Head of caudate nucleus (tissue), 42 donors: Measurements from ENCODE around the gene LRRN1.
"Not testable (repeated sequence)": the region's sequence is repeated elsewhere in the genome, so short reads cannot be mapped to it uniquely, and the experiment has no call there.

Source experiments
- DNase-seq, 42 donors: peaks; one replicate each; pipeline versions ENCODE4 v3.0.0 to v3.0.0-alpha.2; 2020 to 2021; ENCODE audit warnings: mixed read lengths in 7 of 42
- intact Hi-C: fragments of 100-400 bp; cut with DNase I; formaldehyde crosslinking; loops from one replicate; pipeline ENCODE4 v1.15.0; 2022

Gene LRRN1

GRCh38 chr3:3804560-3804959, 5.3 kb downstream of the LRRN1 start:
- intact Hi-C loops, result no loop called here
- DNase-seq, result no peak

DNA sequence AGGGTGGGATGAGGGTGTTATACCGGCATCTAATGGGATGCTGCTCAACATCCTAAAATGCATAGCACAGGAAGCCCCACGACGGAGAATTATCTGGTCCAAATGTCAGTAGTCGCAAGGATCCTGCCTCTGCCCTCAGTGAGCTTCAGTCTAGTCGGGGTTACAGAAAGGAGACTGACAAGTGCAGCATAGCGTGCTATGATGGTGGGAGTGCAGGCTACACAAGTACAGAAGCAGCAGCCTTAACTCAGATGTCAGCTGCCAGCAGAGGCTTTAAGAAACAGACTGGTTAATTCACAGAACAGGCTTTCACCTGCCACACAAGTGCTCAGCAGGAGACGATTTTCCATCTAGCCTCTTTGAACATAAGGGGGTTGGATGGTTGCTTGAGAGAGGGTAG, 6.9 kb downstream of the LRRN1 start:
- intact Hi-C loops, result no loop called here
- peak in 8 of 42 donors; percentile 20 to 53 (median 30) for DNase-seq

DNA sequence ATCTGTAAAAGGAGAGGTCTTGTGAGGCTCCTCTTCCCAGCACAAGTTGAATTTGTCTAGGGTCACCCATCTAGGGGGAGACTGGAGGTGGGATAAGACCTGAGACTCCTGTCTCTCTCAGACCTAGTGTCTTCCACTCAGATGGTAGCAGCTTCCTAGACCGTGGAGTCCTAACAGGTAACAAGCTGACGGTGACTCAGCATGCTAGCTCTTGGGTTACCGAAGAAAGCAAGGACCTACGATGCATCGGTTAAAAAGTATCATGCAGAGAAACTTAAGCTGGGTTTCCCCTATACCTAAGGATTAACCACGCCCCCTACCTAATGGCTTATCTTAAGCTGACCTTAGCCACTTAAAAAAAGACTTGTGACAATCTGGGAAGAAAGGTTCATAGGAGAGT, 7.6 kb downstream of the LRRN1 start:
- DNase-seq, result peak in 6 of 42 donors; percentile 20 to 50 (median 29)
- intact Hi-C loops, result no loop called here

- intact Hi-C loops, result no loop called here
- DNase-seq, result no peak
Observed at GRCh38 chr3:3813013-3813412, 13.8 kb downstream of the LRRN1 start.

DNA sequence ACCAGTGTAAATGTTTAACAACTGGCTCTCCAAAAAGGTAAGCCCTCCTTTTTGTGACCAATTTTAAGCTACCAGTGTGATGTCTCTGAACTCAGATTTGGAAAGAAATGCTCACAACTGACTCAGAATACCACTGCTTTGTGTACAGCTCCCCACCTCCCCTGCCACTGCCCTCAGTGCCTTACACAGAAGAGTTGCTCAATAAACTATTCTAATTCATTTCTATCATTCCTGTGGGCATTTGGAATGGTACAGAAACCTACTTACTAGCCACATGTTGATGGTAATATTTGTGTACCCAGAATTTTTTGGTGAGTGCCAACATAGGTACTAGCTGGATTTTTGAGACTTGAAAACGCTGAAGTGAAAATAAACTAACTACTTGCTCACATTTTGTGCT, 16.0 kb downstream of the LRRN1 start:
- intact Hi-C loops, result no loop called here
- no peak for DNase-seq

- no peak for DNase-seq
Observed at GRCh38 chr3:3816034-3816433, 16.8 kb downstream of the LRRN1 start.

GRCh38 chr3:3817865-3818264, 18.6 kb downstream of the LRRN1 start:
- DNase-seq, result peak in 5 of 42 donors; percentile 22 to 63 (median 45)
- intact Hi-C loops, result no loop called here

More at GRCh38 chr3:3816034-3816433, 16.8 kb downstream of the LRRN1 start:
- intact Hi-C loops, result no loop called here

DNA sequence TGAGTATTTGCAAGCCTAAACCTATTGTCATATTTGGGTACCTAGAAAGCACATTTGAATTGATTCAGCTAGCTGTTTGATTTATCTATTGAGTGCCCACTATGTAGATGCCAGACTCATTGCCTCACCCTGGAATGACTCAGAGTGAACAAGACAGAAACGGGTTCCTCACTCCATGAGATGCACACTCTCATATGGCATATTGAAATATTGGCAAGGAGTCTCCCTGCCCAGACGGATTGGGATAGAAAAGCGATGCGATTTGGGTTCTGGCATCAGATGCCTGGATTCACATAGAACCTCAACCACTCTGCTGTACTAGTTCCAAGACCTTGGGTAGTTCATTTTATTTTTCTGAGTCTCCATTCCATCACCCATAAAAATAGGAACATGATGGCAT, 22.5 kb downstream of the LRRN1 start:
- DNase-seq, result peak in 3 of 42 donors; percentile 18 to 57 (median 38)
- intact Hi-C loops, result no loop called here

DNA sequence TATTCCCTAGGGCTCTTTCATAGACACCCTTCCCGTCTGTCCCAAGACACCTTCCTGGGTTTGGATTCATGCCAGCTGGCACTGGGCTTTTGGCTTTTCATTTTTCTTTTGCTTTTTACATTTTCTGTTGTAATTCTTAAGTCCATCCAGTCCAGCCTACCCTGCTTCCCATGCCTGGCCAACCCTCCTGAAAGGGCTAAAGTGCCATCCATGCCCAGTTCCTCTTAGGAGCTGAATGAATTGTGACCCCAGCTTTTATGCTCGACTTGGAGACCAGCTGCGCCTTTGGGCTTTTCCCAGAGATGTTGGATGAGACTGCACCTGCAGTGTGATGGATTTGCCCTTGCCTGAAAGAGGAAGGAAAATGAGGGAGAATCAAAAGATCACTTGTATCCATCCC, 25.8 kb downstream of the LRRN1 start:
- no peak for DNase-seq

GRCh38 chr3:3826521-3826920, 27.3 kb downstream of the LRRN1 start:
- DNase-seq, result no peak
- intact Hi-C loops, result no loop called here

More for the DNA sequence above, 25.8 kb downstream of the LRRN1 start:
- intact Hi-C loops, result no loop called here

DNA sequence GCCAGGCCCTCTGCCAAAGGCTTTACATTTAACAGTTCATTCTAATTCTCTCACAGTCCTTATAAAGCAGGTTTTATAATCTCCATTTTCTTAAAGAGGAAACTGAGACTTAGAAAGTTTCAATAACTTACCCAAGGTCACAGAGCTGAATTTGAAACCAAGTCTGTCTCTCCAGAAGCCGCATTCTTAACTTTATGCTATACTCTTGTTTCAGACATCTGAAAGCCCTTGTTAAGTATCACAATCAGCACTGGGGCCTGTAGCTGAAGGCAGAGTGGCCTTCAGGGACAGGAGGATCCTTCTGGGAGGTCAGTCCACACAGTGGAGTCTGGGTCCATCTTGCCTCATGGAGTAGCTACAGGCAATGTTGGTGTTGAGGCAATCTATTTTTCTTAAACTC, 27.9 kb downstream of the LRRN1 start:
- DNase-seq, result no peak
- intact Hi-C loops, result no loop called here

GRCh38 chr3:3828417-3828816, 29.2 kb downstream of the LRRN1 start:
- intact Hi-C loops, DNase-seq: not testable (repeated sequence)

DNA sequence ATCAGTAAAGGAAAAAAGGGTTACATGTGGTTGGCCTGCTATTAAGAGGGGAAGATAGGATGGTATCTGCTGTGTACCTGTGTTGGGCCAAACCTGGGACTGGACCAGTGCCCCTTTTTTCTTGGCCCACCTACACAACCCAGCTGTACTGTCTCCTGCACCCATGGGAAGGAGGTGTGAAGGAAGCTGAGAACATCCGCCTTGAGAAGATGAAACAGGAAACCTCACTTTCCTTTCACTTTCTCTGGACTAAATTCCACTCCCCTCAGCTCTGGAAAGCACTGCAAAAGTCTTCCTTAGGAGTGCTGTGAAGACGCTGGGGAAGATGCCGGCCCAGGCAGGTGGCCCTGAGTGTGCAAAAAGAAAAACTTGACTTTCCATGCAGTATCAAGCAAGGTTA, 37.6 kb downstream of the LRRN1 start:
- intact Hi-C loops, result no loop called here
- DNase-seq, result no peak

DNA sequence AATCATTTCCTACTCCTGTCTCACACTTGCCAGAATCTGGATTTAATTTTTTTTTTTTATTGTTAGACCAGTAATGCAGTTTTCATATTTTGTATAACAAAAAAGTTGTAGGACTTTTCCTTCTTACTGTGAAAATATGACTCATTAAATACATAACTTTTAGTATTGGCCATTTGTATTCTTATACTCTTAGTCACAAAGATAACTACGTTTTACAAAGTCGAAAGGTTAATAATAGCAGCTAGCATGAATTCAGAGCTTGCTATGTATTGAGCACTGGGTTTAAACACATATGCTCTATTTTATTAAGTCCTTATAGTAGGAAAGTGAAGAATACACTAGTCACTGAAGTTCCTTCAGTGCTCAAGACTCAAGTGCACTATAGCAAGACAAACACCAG, 43.1 kb downstream of the LRRN1 start:
- intact Hi-C loops, result no loop called here
- DNase-seq, result no peak

DNA sequence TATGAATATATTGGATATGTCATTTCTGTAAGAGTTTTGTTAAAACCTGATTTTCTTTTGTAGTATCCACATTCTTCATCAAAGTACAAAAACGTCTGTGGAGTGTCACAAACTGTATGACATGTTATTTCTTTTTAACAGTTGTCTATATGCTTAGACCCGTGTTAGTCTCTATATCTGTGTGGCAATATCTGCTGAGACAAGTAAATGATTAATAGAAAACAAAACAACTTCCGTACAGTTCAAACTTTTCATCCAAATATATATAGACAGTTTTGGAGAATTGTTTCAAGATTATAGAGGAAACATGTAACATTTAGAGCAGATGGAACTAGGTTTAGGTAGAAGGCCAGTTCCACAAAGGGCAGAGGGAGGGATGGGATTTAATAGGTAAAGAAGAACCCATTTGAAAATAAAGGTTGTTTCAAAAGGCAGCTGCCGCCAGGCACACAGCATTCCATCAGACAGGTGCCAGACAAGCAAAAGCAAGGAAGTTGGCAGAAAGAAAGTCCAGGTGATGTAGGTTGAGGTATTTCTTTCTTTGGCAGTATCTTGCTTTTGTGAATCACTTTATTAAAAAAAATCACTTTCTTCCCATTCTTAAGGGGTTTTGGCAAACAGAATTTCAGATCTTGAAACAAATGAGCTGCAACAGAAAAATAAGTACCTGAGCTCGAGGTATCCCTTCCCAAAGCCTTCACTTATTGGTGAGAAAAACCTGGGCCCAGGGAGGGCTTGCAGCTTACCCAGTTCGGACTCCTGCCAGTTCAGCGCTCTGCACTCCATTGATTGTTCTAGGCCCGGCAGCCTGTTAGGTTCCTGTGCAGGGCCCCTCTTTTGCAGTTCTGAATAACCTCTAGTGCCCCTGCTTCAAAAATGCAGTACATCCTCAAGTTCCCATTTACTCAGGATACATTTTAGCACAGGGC, 49.0 kb downstream of the LRRN1 start:
- peak in 1 of 42 donors; percentile 9 for DNase-seq
- intact Hi-C loops, result no loop called here

- intact Hi-C loops, result no loop called here
- DNase-seq, result no peak
Observed at GRCh38 chr3:3848923-3849275, 49.7 kb downstream of the LRRN1 start.

- no peak for DNase-seq
- intact Hi-C loops, result no loop called here
Observed at GRCh38 chr3:3851621-3852323, 52.5 kb downstream of the LRRN1 start.

GRCh38 chr3:3853544-3853943, 54.3 kb downstream of the LRRN1 start:
- intact Hi-C loops, result no loop called here
- no peak for DNase-seq

DNA sequence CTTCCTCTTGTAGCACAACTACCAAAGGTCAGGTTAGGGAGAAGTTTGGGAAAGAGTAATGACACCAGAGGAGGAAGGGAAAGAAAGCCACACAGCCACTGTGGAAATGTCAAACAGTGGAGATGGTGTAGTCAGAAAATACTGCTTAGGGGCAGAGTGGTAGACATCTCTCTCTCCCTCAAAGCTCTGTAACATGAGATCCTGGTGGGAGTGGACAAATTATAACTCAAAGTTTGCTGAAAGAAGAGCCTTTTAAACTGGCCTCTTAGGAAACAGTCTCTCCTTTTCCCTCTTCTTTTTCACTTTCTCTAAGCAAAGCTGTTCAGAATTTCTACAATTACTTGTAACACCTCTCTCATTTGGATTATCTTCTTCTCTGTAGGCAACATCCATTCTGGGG, 55.8 kb downstream of the LRRN1 start:
- intact Hi-C loops, result no loop called here
- no peak for DNase-seq

- intact Hi-C loops, result no loop called here
- no peak for DNase-seq
Observed at GRCh38 chr3:3860235-3860634, 61.0 kb downstream of the LRRN1 start.

DNA sequence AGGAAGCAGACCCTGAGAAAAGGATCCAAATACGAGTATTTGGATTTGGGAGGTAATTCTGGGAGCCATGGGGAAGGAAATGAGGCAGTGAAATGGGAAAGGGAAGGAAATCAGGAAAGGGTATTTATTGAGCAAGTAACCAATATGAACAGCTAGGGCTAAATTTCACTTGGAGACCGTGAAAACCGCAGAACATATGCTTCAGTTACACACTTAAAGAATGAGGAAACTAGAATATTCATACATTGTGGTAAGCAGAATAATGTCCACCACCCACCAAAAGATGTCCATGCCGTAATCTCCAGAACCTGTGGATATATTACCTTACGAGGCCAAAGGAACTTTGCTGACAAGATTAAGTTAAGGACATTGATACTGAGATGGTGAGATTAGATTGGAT, 63.3 kb downstream of the LRRN1 start:
- DNase-seq, result no peak
- intact Hi-C loops, result no loop called here
